GM12878 (cell line): Measurements from ENCODE around the gene NR6A1. TPM values are rescaled to one million over a fixed set of nuclear protein-coding genes. Genes with fewer than 3 reads are reported as not detected.

Experiments
- ATAC-seq: fragments of 200-7000 bp; cut with Tn5 transposase; 3 replicates; pipeline ENCODE4 v1.9.1; 2020; ENCODE audit warnings: mild to moderate bottlenecking, moderate library complexity
- BruUV-seq: library from RNA; stranded (reverse); fragments of 400-500 nt; replicated peaks from 2 replicates; lab custom pipeline; 2021; lab: Mats Ljungman, UMichigan
- CTCF ChIA-PET: fragments of 300-600 bp; sonication (Branson Sonifier 250); formaldehyde crosslinking; extraction: SDS; loops from one replicate; lab custom pipeline; 2021; ENCODE audit warnings: inconsistent platforms; lab: Yijun Ruan, JAX
- POLR2A ChIA-PET: fragments of 350-600 bp; formaldehyde crosslinking; extraction: SDS; loops from one replicate; lab custom pipeline; 2021; ENCODE audit warnings: inconsistent platforms; lab: Charles Lee
- RAD21 ChIA-PET: fragments of 300-600 bp; sonication (Branson Sonifier 250); formaldehyde crosslinking; loops from one replicate; lab custom pipeline; 2023; ENCODE audit warnings: antibody characterized with exemption; ENCODE audit not compliant: unreplicated experiment; lab: Charles Lee
- SMC1A ChIA-PET: fragments of 300-600 bp; sonication (Branson Sonifier 250); formaldehyde crosslinking; loops from one replicate; lab custom pipeline; 2023; ENCODE audit not compliant: unreplicated experiment, uncharacterized antibody; lab: Charles Lee
- DNase-seq: peaks from one replicate; pipeline ENCODE4 v3.0.0-alpha.2; 2011; ENCODE audit warnings: low read depth, low spot score
- FAIRE-seq: peaks from 3 replicates; lab custom pipeline; 2011; peaks lifted over from hg19 to GRCh38; lab: Jason Lieb, UNC
- H2AFZ ChIP-seq: 2 replicates; pipeline ENCODE4 v1.6.0; 2011; ENCODE audit warnings: low read depth, low read length, control low read depth; ENCODE audit not compliant: control insufficient read depth
- H3K27ac ChIP-seq: 2 replicates; pipeline ENCODE4 v1.5.1; 2011; ENCODE audit warnings: control low read depth; ENCODE audit not compliant: control insufficient read depth, insufficient read depth
- H3K27me3 ChIP-seq, 2 experiments: replicated peaks in 1 of 2; 2 replicates each; pipeline versions ENCODE4 v1.6.0 to v1.6.1; 2011; ENCODE audit warnings: low read length in 1 of 2; ENCODE audit not compliant: control insufficient read depth in 2 of 2, insufficient read depth in 2 of 2
- H3K36me3 ChIP-seq, 2 experiments: 2 replicates each; pipeline ENCODE4 v1.5.1; 2011; ENCODE audit warnings: low read length in 1 of 2; ENCODE audit not compliant: control insufficient read depth in 2 of 2, insufficient read depth in 2 of 2
- H3K4me1 ChIP-seq: 2 replicates; pipeline ENCODE4 v1.6.1; 2011; ENCODE audit warnings: mild to moderate bottlenecking, low read length, moderate library complexity, mixed read lengths; ENCODE audit not compliant: control insufficient read depth, insufficient read depth
- H3K4me2 ChIP-seq: 2 replicates; pipeline ENCODE4 v1.6.0; 2011; ENCODE audit warnings: control low read depth; ENCODE audit not compliant: control insufficient read depth, insufficient read depth
- H3K4me3 ChIP-seq: fragments of 200-600 bp; sonication (generic); 2 replicates; pipeline ENCODE4 v1.5.1; 2016
- H3K79me2 ChIP-seq: 2 replicates; pipeline ENCODE4 v1.6.0; 2011; ENCODE audit warnings: low read length; ENCODE audit not compliant: control insufficient read depth, insufficient read depth
- H3K9ac ChIP-seq: 2 replicates; pipeline ENCODE4 v1.8.0; 2011; ENCODE audit warnings: low read length, control low read depth, mixed read lengths; ENCODE audit not compliant: control insufficient read depth, insufficient read depth
- H3K9me3 ChIP-seq: replicated peaks from 3 replicates; pipeline ENCODE4 v1.5.1; 2011; ENCODE audit warnings: mild to moderate bottlenecking, low read length; ENCODE audit not compliant: control insufficient read depth, insufficient read depth
- H4K20me1 ChIP-seq: 2 replicates; pipeline ENCODE4 v1.6.0; 2011; ENCODE audit not compliant: control insufficient read depth, insufficient read depth
- ATF2 ChIP-seq: IDR thresholded peaks from 2 replicates; pipeline ENCODE4 v1.6.1; 2012; ENCODE audit warnings: low read length, inconsistent platforms
- E2F8 ChIP-seq: fragments of 450-650 bp; IDR thresholded peaks from 2 replicates; pipeline ENCODE4 v1.6.1; 2018; ENCODE audit warnings: mild to moderate bottlenecking, low read depth, moderate library complexity; ENCODE audit not compliant: partially characterized antibody
- NFIC ChIP-seq: IDR thresholded peaks from 2 replicates; pipeline ENCODE4 v1.6.1; 2012; ENCODE audit warnings: low read depth, mild to moderate bottlenecking, inconsistent platforms, low read length, moderate library complexity
- RUNX3 ChIP-seq: IDR thresholded peaks from 2 replicates; pipeline ENCODE4 v1.6.1; 2012; ENCODE audit warnings: low read length, inconsistent platforms
- in situ Hi-C: fragments of 300-500 bp; cut with MboI; formaldehyde crosslinking; loops from 9 replicates; pipeline ENCODE4 v1.14.3; 2018; ENCODE audit warnings: mixed read lengths
- intact Hi-C: fragments of 100-400 bp; cut with micrococcal nuclease; formaldehyde crosslinking; loops from one replicate; pipeline ENCODE4 v1.14.2; 2022; ENCODE audit not compliant: unreplicated experiment
- polyA plus RNA-seq, 11 experiments: library from polyadenylated mRNA; depleted of rRNA in 4 of 11; unstranded in 6 of 11; stranded (reverse) in 5 of 11; fragments of >200 nt; fragmentation: Nextera tagmentation in 4 of 11; fragmentation: Illumina TruSeq in 1 of 11; extraction: Ambion mirVana in 4 of 11; extraction: Trizol in 1 of 11; gene quantifications; 1 replicate in 1 of 11; 2 replicates in 10 of 11; pipeline versions ENCODE4 v1.2.1 to v1.2.3, GENCODE V29; 2011 to 2016; ENCODE audit warnings: inconsistent platforms in 2 of 11, missing spikeins in 2 of 11, low read depth in 1 of 11
- total RNA-seq, 4 experiments: library from RNA; depleted of rRNA in 3 of 4; stranded (reverse); fragments of >200 nt in 3 of 4; fragmentation: Illumina TruSeq in 1 of 4; extraction: Trizol in 1 of 4; gene quantifications; 2 replicates each; pipeline versions ENCODE4 v1.2.1 to v1.2.3, GENCODE V29; 2013 to 2021

The NR6A1 gene
- total and polyA plus RNA-seq, 10 of the 15 experiments (the other 5 are each of a cell fraction or from before 2014, with no cell fraction given), result 1.2 to 9.2 (median 4.6) TPM

DNA sequence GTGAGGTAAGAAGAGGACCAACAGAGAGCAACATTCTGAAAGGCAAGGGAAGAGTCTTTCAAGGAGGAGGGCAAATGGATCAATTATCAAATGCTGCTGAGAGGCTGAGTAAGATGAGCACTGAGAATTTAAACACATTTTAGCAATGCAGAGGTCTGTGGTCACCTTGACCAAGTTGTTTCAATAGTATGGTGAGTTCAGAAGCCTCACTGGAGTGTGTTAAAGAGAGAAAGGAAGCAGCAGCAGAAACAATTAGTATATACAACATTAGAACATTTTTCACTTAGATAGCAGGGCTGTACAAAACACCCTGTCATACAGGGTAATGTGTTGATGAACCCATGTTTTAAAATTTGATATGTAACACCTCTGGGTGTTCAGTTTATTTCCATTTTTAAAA lies 131.5 kb downstream of the NR6A1 start:
- ATAC-seq (peak; percentile 85), FAIRE-seq (no peak), DNase-seq (no peak)
- no peaks in the 10 kb centered on the region for H4K20me1 ChIP-seq
- H3K36me3 ChIP-seq, result no peaks in the 10 kb centered on the region
- no peaks in the 10 kb centered on the region for H3K79me2 ChIP-seq
- H3K4me3 ChIP-seq, result no peak overlapping the region
- POLR2A ChIA-PET, result interaction anchor here (1.6 kb wide), 1 partner anchor 15 kb away, joined by 4 read pairs; no protein-coding TSS in a partner anchor
- no peak overlapping the region for H3K27ac ChIP-seq
- CTCF ChIA-PET, result interaction anchor here (0.6 to 2.9 kb wide), 7 partner anchors 13 to 126 kb away, joined by 3 to 10 read pairs (median 4); no protein-coding TSS in a partner anchor
- no peak for TF ChIP-seq E2F8
- TF ChIP-seq NFIC, result 0 out of 2 replicates have a peak, but pooled peaks have one; percentile 19
- TF ChIP-seq RUNX3, result peak; percentile 75
- TF ChIP-seq ATF2, result no peak
- no peaks in the 10 kb centered on the region for H3K27me3 ChIP-seq
- peaks cover 2% of the 10 kb centered on the region; the same call in 1 of the 3 replicates for H3K9me3 ChIP-seq
- no TSS peak for BruUV-seq
- SMC1A ChIA-PET, result interaction anchor here (1.0 to 7.8 kb wide), 6 partner anchors 8 to 23 kb away, joined by 3 to 56 read pairs (median 9); no protein-coding TSS in a partner anchor
- H3K4me1 ChIP-seq, result no peaks in the 10 kb centered on the region
- no peak overlapping the region for H3K4me2 ChIP-seq
- intact Hi-C loops, result loop anchor here (2.0 kb wide), 1 partner anchor 19 kb away; no protein-coding TSS in a partner anchor
- in situ Hi-C loops, result no loop called here
- RAD21 ChIA-PET, result interaction anchor here (1.2 kb wide), 1 partner anchor 23 kb away, joined by 3 read pairs; no protein-coding TSS in a partner anchor
- no peak overlapping the region for H2AFZ ChIP-seq
- no peak overlapping the region for H3K9ac ChIP-seq
